ENCODE measurements around the gene RYR2. TPM values are rescaled to one million over a fixed set of nuclear protein-coding genes. Genes with fewer than 3 reads are reported as not detected.

RYR2 gene
- polyA plus RNA-seq, 2 of the 4 experiments (the other 2 are of a cell fraction), result 0.06 TPM; not detected in 1

GRCh38 chr1:237471377-237471776 is 429.4 kb downstream of the RYR2 start:
- FAIRE-seq, result no peak

GRCh38 chr1:237471956-237472355 is 430.0 kb downstream of the RYR2 start:
- TF ChIP-seq E2F6 (IDR thresholded peaks at IDR 0.05; ENCODE audit: borderline replicate concordance, low read depth), result no peak
- 5% methylated on average over 2 of the region's 2 CpGs for WGBS (ENCODE audit: missing lambda C conversion rate)
- Histone ChIP-seq H3K4me3 (no peak overlapping the region), H3K27ac (no peak overlapping the region), H3K9me3 (no peaks in the 10 kb centered on the region), H3K4me2 (no peak overlapping the region), H3K4me1 (no peaks in the 10 kb centered on the region)
- DNase-seq (ENCODE audit: low read depth in 1 of 2, low spot score in 1 of 2), result no peak
- POLR2A ChIA-PET, result no interaction called here
- FAIRE-seq, result no peak
- CTCF ChIA-PET, result no interaction called here
- ATAC-seq, result no peak

More at GRCh38 chr1:237471377-237471776, 429.4 kb downstream of the RYR2 start:
- Histone ChIP-seq H3K9me3 (no peaks in the 10 kb centered on the region), H3K4me3 (no peak overlapping the region), H3K27ac (no peak overlapping the region), H3K4me1 (no peaks in the 10 kb centered on the region), H3K4me2 (no peak overlapping the region)
- ATAC-seq (no peak), DNase-seq (ENCODE audit: low read depth in 1 of 2, low spot score in 1 of 2) (no peak)
- ChIA-PET CTCF (interaction anchor here (1.0 kb wide), 1 partner anchor 12 kb away, joined by 3 read pairs; no protein-coding TSS in a partner anchor), POLR2A (no interaction called here)
- TF ChIP-seq RNF2 (IDR thresholded peaks at IDR 0.05; ENCODE audit: borderline replicate concordance, low read depth) (no peak), MAFK (IDR thresholded peaks at IDR 0.05; ENCODE audit: partially characterized antibody) (no peak), NPAS2 (CRISPR knock-in tag; IDR thresholded peaks at IDR 0.05; ENCODE audit: borderline replicate concordance) (no peak), HOXA7 (CRISPR knock-in tag; IDR thresholded peaks at IDR 0.05) (no peak), CBX2 (IDR thresholded peaks at IDR 0.05; ENCODE audit: borderline replicate concordance, low read depth) (no peak), ZNF302 (CRISPR knock-in tag; IDR thresholded peaks at IDR 0.05) (no peak), POLR2A (IDR thresholded peaks at IDR 0.05; ENCODE audit: low read length) (no peak), RAD21 (conservative IDR thresholded peaks at IDR 0.05 in 1 of 2, IDR thresholded peaks at IDR 0.05 in 1 of 2) (no peak), FOSB (CRISPR knock-in tag; IDR thresholded peaks at IDR 0.05) (no peak), ESRRA (IDR thresholded peaks at IDR 0.05; ENCODE audit: borderline replicate concordance, low read length) (no peak), CHD4 (IDR thresholded peaks at IDR 0.05; ENCODE audit: borderline replicate concordance) (no peak), HEYL (CRISPR knock-in tag; IDR thresholded peaks at IDR 0.05) (no peak), E2F6 (IDR thresholded peaks at IDR 0.05; ENCODE audit: borderline replicate concordance, low read depth) (no peak), ZFP36 (IDR thresholded peaks at IDR 0.05; ENCODE audit: borderline replicate concordance, partially characterized antibody) (no peak), REST (IDR thresholded peaks at IDR 0.05) (no peak), KDM1A (IDR thresholded peaks at IDR 0.05; ENCODE audit: low read depth) (no peak), EP300 (IDR thresholded peaks at IDR 0.05) (no peak), HOXB13 (CRISPR knock-in tag; IDR thresholded peaks at IDR 0.05; ENCODE audit: low read depth) (no peak)
- WGBS (ENCODE audit: missing lambda C conversion rate), result 0% methylated on average over 1 of the region's 1 CpG

- ChIA-PET POLR2A (no interaction called here), CTCF (no interaction called here)
- DNase-seq (ENCODE audit: low read depth in 1 of 2, low spot score in 1 of 2) (no peak), ATAC-seq (no peak), FAIRE-seq (no peak)
- no peak overlapping the region for H3K27ac ChIP-seq
- 23% methylated on average over 5 of the region's 5 CpGs for WGBS (ENCODE audit: missing lambda C conversion rate)
- H3K4me3 ChIP-seq, result no peak overlapping the region
- no peaks in the 10 kb centered on the region for H3K4me1 ChIP-seq
- H3K9me3 ChIP-seq, result no peaks in the 10 kb centered on the region
- no peak overlapping the region for H3K4me2 ChIP-seq
- no peak for TF ChIP-seq E2F6 (IDR thresholded peaks at IDR 0.05; ENCODE audit: borderline replicate concordance, low read depth)
- TF ChIP-seq HMGXB4 (CRISPR knock-in tag; IDR thresholded peaks at IDR 0.05; ENCODE audit: borderline replicate concordance), result no peak
- TF ChIP-seq ESRRA (IDR thresholded peaks at IDR 0.05; ENCODE audit: borderline replicate concordance, low read length), result no peak
- no peak for TF ChIP-seq JUNB (IDR thresholded peaks at IDR 0.05)
- no peak for TF ChIP-seq PBX3 (IDR thresholded peaks at IDR 0.05)
- no peak for TF ChIP-seq HDAC2 (IDR thresholded peaks at IDR 0.05)
- no peak for TF ChIP-seq RFX5 (IDR thresholded peaks at IDR 0.05)
- TF ChIP-seq MYC (IDR thresholded peaks at IDR 0.05; ENCODE audit: borderline replicate concordance, low read length), result no peak
- no peak for TF ChIP-seq EHF (CRISPR knock-in tag; IDR thresholded peaks at IDR 0.05)
- TF ChIP-seq ZFP36 (IDR thresholded peaks at IDR 0.05; ENCODE audit: borderline replicate concordance, partially characterized antibody), result no peak
- no peak for TF ChIP-seq KDM5A (IDR thresholded peaks at IDR 0.05)
- TF ChIP-seq POLR2A (IDR thresholded peaks at IDR 0.05; ENCODE audit: low read length), result no peak
Measured at GRCh38 chr1:237473854-237474253, 431.9 kb downstream of the RYR2 start.

Data from A549 (cell line).